SK-N-SH treated with all-trans-retinoic acid at 6 μM for 48 hours (cell line): ENCODE measurements around the gene VTI1A.

Experiments
- ATAC-seq: fragments of 200-7000 bp; cut with Tn5 transposase; 3 replicates; pipeline ENCODE4 v1.9.1; 2020; ENCODE audit warnings: mild to moderate bottlenecking, moderate library complexity
- ARNTL ChIP-seq: fragments of 450-650 bp; formaldehyde crosslinking; IDR thresholded peaks from 2 replicates; pipeline ENCODE4 v1.5.0; 2020; ENCODE audit warnings: low read depth, mild to moderate bottlenecking, moderate library complexity, borderline replicate concordance
- BACH2 ChIP-seq: fragments of 250-450 bp; sonication (Bioruptor Pico); IDR thresholded peaks from 2 replicates; pipeline ENCODE4 v1.9.0; 2021; ENCODE audit warnings: mild to moderate bottlenecking, borderline replicate concordance
- CSDC2 ChIP-seq: fragments of 250-450 bp; sonication (Bioruptor Pico); IDR thresholded peaks from 2 replicates; pipeline ENCODE4 v1.5.0; 2020; ENCODE audit warnings: mild to moderate bottlenecking, moderate library complexity
- ESRRG ChIP-seq: fragments of 250-450 bp; sonication (Bioruptor Pico); IDR thresholded peaks from 2 replicates; pipeline ENCODE4 v1.6.1; 2021; ENCODE audit warnings: mild to moderate bottlenecking
- GLIS3 ChIP-seq: fragments of 250-450 bp; sonication (Bioruptor Pico); IDR thresholded peaks from 2 replicates; pipeline ENCODE4 v1.5.0; 2020; ENCODE audit warnings: mild to moderate bottlenecking, moderate library complexity
- ISL1 ChIP-seq: fragments of 250-450 bp; sonication (Bioruptor Pico); IDR thresholded peaks from 2 replicates; pipeline ENCODE4 v2.1.2; 2022; ENCODE audit warnings: mild to moderate bottlenecking, moderate library complexity
- RARB ChIP-seq: fragments of 250-450 bp; sonication (Bioruptor Pico); IDR thresholded peaks from 2 replicates; pipeline ENCODE4 v1.8.0; 2021; ENCODE audit warnings: mild to moderate bottlenecking, moderate library complexity
- TCF4 ChIP-seq: fragments of 250-450 bp; sonication (Bioruptor Pico); IDR thresholded peaks from 2 replicates; pipeline ENCODE4 v1.8.0; 2021; ENCODE audit warnings: mild to moderate bottlenecking, moderate library complexity, borderline replicate concordance
- ZC3H10 ChIP-seq: fragments of 250-450 bp; sonication (Bioruptor Pico); IDR thresholded peaks from 2 replicates; pipeline ENCODE4 v1.5.1; 2021; ENCODE audit warnings: mild to moderate bottlenecking, moderate library complexity
- ZNF565 ChIP-seq: fragments of 450-650 bp; formaldehyde crosslinking; conservative IDR thresholded peaks from 2 replicates; pipeline ENCODE4 v1.5.0; 2020; ENCODE audit warnings: low read depth, mild to moderate bottlenecking, moderate library complexity
- ZNF70 ChIP-seq: fragments of 450-650 bp; formaldehyde crosslinking; IDR thresholded peaks from 2 replicates; pipeline ENCODE4 v1.5.0; 2020; ENCODE audit warnings: mild to moderate bottlenecking, moderate library complexity
- ZNF8 ChIP-seq: fragments of 450-650 bp; formaldehyde crosslinking; IDR thresholded peaks from 2 replicates; pipeline ENCODE4 v1.5.0; 2020; ENCODE audit warnings: mild to moderate bottlenecking, moderate library complexity
- TF ChIP-seq, protein P1 (sequence below): fragments of 250-450 bp; sonication (Bioruptor Pico); IDR thresholded peaks from 2 replicates; pipeline ENCODE4 v1.5.1; 2020; ENCODE audit warnings: low read depth, mild to moderate bottlenecking, moderate library complexity
- TF ChIP-seq, protein P2 (sequence below): fragments of 250-450 bp; sonication (Bioruptor Pico); IDR thresholded peaks from 2 replicates; pipeline ENCODE4 v1.8.0; 2020; ENCODE audit warnings: mild to moderate bottlenecking, moderate library complexity, borderline replicate concordance
- TF ChIP-seq, protein P3 (sequence below): fragments of 250-450 bp; sonication (Bioruptor Pico); IDR thresholded peaks from 2 replicates; pipeline ENCODE4 v1.5.0; 2020; ENCODE audit warnings: mild to moderate bottlenecking, moderate library complexity
- TF ChIP-seq, protein P4 (sequence below): fragments of 250-450 bp; sonication (Bioruptor Pico); IDR thresholded peaks from 2 replicates; pipeline ENCODE4 v1.5.1; 2021; ENCODE audit warnings: mild to moderate bottlenecking, moderate library complexity

Gene VTI1A

DNA sequence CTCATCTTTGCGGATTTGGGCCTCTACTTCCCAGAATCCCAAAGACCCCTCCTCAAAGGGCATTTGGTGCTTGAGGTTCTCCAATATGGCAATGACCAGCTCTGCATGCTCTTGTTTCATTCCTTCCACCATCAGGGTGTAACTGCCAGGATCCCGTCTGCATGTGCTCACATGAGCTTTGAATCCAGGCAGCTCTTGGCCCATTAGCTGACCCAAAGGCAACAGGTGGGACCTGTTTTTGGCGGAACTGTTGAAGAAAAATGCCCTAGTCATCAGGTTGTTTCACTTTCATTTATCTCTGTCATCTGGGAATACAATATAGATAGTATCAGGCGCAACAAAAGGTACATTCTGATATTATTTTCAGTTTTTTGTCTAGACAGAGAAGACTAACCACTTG is 343.9 kb downstream of the VTI1A start:
- ATAC-seq: no peak

DNA sequence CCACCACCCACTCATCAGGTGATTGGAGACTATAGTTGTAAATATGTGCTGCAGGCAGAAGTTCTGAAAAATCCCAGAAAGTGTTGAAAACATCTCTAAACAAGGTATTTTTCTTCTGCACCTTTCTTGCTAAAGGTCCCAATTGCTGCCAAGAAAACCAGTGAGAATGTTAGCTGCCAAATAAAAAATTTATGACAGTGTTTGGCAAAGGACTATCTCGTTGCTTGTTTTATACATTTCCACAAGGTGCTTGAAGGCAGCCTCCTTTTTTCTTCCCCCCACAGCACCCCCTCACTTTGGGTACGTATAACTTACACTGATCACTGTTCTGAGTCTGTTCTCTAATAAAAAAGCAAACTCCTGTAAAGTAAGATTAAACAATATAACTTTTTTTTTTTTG is 344.4 kb downstream of the VTI1A start:
- no peak for ATAC-seq
- TF ChIP-seq ZNF565 (CRISPR knock-in tag): no peak
- TF ChIP-seq GLIS3 (CRISPR knock-in tag): no peak
- TF ChIP-seq ZNF8 (CRISPR knock-in tag): no peak
- TF ChIP-seq ZC3H10 (CRISPR knock-in tag): no peak
- TF ChIP-seq, protein P1, sequence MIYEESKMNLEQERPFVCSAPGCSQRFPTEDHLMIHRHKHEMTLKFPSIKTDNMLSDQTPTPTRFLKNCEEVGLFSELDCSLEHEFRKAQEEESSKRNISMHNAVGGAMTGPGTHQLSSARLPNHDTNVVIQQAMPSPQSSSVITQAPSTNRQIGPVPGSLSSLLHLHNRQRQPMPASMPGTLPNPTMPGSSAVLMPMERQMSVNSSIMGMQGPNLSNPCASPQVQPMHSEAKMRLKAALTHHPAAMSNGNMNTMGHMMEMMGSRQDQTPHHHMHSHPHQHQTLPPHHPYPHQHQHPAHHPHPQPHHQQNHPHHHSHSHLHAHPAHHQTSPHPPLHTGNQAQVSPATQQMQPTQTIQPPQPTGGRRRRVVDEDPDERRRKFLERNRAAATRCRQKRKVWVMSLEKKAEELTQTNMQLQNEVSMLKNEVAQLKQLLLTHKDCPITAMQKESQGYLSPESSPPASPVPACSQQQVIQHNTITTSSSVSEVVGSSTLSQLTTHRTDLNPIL (CRISPR knock-in tag): no peak
- TF ChIP-seq ARNTL (CRISPR knock-in tag): no peak
- no peak for TF ChIP-seq BACH2 (CRISPR knock-in tag)
- TF ChIP-seq, protein P2, sequence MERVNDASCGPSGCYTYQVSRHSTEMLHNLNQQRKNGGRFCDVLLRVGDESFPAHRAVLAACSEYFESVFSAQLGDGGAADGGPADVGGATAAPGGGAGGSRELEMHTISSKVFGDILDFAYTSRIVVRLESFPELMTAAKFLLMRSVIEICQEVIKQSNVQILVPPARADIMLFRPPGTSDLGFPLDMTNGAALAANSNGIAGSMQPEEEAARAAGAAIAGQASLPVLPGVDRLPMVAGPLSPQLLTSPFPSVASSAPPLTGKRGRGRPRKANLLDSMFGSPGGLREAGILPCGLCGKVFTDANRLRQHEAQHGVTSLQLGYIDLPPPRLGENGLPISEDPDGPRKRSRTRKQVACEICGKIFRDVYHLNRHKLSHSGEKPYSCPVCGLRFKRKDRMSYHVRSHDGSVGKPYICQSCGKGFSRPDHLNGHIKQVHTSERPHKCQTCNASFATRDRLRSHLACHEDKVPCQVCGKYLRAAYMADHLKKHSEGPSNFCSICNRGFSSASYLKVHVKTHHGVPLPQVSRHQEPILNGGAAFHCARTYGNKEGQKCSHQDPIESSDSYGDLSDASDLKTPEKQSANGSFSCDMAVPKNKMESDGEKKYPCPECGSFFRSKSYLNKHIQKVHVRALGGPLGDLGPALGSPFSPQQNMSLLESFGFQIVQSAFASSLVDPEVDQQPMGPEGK (CRISPR knock-in tag): no peak
- TF ChIP-seq, protein P3, sequence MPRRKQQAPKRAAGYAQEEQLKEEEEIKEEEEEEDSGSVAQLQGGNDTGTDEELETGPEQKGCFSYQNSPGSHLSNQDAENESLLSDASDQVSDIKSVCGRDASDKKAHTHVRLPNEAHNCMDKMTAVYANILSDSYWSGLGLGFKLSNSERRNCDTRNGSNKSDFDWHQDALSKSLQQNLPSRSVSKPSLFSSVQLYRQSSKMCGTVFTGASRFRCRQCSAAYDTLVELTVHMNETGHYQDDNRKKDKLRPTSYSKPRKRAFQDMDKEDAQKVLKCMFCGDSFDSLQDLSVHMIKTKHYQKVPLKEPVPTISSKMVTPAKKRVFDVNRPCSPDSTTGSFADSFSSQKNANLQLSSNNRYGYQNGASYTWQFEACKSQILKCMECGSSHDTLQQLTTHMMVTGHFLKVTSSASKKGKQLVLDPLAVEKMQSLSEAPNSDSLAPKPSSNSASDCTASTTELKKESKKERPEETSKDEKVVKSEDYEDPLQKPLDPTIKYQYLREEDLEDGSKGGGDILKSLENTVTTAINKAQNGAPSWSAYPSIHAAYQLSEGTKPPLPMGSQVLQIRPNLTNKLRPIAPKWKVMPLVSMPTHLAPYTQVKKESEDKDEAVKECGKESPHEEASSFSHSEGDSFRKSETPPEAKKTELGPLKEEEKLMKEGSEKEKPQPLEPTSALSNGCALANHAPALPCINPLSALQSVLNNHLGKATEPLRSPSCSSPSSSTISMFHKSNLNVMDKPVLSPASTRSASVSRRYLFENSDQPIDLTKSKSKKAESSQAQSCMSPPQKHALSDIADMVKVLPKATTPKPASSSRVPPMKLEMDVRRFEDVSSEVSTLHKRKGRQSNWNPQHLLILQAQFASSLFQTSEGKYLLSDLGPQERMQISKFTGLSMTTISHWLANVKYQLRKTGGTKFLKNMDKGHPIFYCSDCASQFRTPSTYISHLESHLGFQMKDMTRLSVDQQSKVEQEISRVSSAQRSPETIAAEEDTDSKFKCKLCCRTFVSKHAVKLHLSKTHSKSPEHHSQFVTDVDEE (CRISPR knock-in tag): no peak
- TF ChIP-seq ZNF70: no peak
- no peak for TF ChIP-seq RARB (CRISPR knock-in tag)

More for the DNA sequence above, 343.9 kb downstream of the VTI1A start:
- TF ChIP-seq ZNF565 (CRISPR knock-in tag): no peak

DNA sequence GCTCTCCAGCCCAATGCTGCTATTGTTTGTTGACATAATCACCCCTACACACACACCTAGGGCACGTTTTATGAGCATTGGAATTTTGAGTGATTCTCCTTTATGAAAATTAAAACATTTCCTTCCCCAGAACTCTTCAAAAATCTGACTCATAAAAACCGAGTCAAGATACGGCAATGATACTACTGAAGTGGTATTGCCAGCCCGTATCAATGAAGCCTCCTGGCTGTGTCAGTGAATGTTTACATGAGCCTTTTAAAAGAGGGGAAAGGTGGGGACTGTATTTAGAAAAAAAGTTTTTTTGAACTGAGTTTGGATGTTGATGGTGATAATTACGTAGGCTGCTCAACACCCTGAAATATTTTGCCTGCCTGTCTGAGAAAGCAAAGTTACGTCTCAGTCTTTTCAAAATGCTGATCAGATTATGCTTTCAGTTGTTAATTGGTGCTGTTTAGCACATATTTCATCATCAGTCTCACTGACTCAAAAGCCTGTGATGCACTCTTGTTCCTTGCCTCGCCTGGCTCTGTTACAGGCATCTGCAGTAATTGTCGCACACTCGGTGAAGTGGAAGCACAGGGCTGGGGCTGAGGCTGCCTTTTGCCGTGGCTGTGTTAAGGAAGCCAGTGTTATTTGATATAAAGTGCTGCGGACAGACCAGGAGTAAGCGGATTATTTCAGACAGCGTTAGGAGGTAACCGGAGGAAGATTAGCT is 345.6 kb downstream of the VTI1A start:
- peak; percentile 67 for ATAC-seq

DNA sequence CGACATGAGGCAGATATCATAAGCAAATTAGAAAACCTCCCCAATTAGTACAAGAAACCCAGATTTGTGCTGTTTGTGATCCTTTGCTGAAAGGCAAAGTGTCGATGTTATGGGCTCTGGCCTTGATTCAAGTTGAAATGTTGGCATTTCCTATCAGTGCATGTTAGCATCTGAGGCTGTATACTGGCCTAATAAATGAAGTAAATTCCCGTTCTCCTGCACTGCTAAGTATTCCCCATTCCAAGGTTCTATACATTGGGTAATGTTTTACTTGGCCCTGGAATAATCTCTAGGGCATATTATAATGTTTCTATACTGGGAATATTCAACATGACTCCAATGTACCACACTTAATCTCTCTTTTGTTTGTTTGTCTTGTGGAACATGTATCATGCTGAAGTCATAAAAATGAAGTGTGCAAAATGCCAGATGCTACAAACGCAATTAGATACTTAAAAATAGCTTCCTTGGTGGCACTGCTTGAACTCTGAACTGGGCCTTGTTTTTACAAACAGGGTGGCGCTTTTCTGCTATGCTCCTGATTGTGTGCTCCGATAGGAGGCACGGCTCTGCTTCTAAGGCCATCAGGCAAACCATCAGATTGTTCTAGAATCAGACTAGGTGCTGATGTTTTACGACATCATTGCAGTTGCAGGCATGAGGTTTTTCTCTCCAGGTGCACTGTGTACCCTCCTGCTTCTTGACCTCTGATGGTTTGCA is 346.3 kb downstream of the VTI1A start:
- peak; percentile 55; the same call in 2 of the 3 replicates for ATAC-seq
- TF ChIP-seq, protein P1 (CRISPR knock-in tag): no peak
- TF ChIP-seq TCF4 (CRISPR knock-in tag) (0 out of 2 replicates have a peak, but pooled peaks have one; percentile 34), ZNF565 (CRISPR knock-in tag) (no peak), BACH2 (CRISPR knock-in tag) (no peak)

More for the DNA sequence above, 345.6 kb downstream of the VTI1A start:
- TF ChIP-seq, protein P4, sequence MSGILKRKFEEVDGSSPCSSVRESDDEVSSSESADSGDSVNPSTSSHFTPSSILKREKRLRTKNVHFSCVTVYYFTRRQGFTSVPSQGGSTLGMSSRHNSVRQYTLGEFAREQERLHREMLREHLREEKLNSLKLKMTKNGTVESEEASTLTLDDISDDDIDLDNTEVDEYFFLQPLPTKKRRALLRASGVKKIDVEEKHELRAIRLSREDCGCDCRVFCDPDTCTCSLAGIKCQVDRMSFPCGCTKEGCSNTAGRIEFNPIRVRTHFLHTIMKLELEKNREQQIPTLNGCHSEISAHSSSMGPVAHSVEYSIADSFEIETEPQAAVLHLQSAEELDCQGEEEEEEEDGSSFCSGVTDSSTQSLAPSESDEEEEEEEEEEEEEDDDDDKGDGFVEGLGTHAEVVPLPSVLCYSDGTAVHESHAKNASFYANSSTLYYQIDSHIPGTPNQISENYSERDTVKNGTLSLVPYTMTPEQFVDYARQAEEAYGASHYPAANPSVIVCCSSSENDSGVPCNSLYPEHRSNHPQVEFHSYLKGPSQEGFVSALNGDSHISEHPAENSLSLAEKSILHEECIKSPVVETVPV: no peak
- TF ChIP-seq, protein P1 (CRISPR knock-in tag): no peak
- TF ChIP-seq ZC3H10 (CRISPR knock-in tag) (no peak), BACH2 (CRISPR knock-in tag) (no peak), ESRRG (no peak), ISL1 (CRISPR knock-in tag) (no peak), CSDC2 (CRISPR knock-in tag) (no peak), RARB (CRISPR knock-in tag) (no peak)
